CD4-positive, alpha-beta T cell (primary cell): ENCODE data around the gene RIN3. TPM values are rescaled to one million over a fixed set of nuclear protein-coding genes. Genes with fewer than 3 reads are reported as not detected.
A peak's percentile ranks its signal among the peaks of the same experiment; 100 is the strongest.

Source experiments
- ATAC-seq: fragments of 200-7000 bp; cut with Tn5 transposase; one replicate; pipeline ENCODE4 v1.10.0; 2022; ENCODE audit warnings: mild to moderate bottlenecking; ENCODE audit not compliant: poor library complexity
- CTCF ChIA-PET: fragments of 350-600 bp; sonication (Branson Sonifier 250); formaldehyde crosslinking; loops from one replicate; lab custom pipeline; 2021; ENCODE audit warnings: antibody characterized with exemption, inconsistent platforms; lab: Charles Lee
- POLR2A ChIA-PET: fragments of 350-600 bp; sonication (Branson Sonifier 250); formaldehyde crosslinking; loops from one replicate; lab custom pipeline; 2021; ENCODE audit warnings: antibody characterized with exemption, inconsistent platforms; lab: Charles Lee
- DNase-seq, 14 experiments: peaks; one replicate each; pipeline ENCODE4 v3.0.0-alpha.2; 2013 to 2020; ENCODE audit warnings: mixed read lengths in 2 of 14
- H3K27ac ChIP-seq, 2 donors: one replicate each; pipeline versions ENCODE4 v1.5.1 to v1.7.0; 2013; ENCODE audit warnings: low read length in 2 of 2, low read depth in 1 of 2, mild to moderate bottlenecking in 1 of 2
- H3K27me3 ChIP-seq, 2 experiments: 1 replicate in 1 of 2; 2 replicates in 1 of 2; pipeline versions ENCODE4 v1.6.1 to v1.7.0; 2013; ENCODE audit warnings: low read length in 2 of 2, control low read depth in 1 of 2, mild to moderate bottlenecking in 1 of 2, moderate library complexity in 1 of 2; ENCODE audit not compliant: insufficient read depth in 2 of 2, control insufficient read depth in 1 of 2
- H3K36me3 ChIP-seq: one replicate; pipeline ENCODE4 v1.6.1; 2013; ENCODE audit warnings: low read length, control low read depth; ENCODE audit not compliant: insufficient read depth
- H3K4me1 ChIP-seq: one replicate; pipeline ENCODE4 v1.6.1; 2013; ENCODE audit warnings: low read length, control low read depth; ENCODE audit not compliant: insufficient read depth
- H3K4me3 ChIP-seq: one replicate; pipeline ENCODE4 v1.5.1; 2013; ENCODE audit warnings: mild to moderate bottlenecking, low read length, moderate library complexity
- H3K9me3 ChIP-seq, 2 experiments: 1 replicate in 1 of 2; 2 replicates in 1 of 2; pipeline versions ENCODE4 v1.6.1 to v1.7.0; 2013; ENCODE audit warnings: low read length in 2 of 2, mild to moderate bottlenecking in 2 of 2, control low read depth in 1 of 2, moderate library complexity in 1 of 2; ENCODE audit not compliant: control insufficient read depth in 1 of 2, insufficient read depth in 1 of 2
- H3K27ac Mint-ChIP-seq: one replicate; pipeline ENCODE4 v1.8.0; 2020; ENCODE audit warnings: mixed read lengths
- H3K27me3 Mint-ChIP-seq: one replicate; pipeline ENCODE4 v1.8.0; 2021; ENCODE audit warnings: mixed read lengths
- H3K36me3 Mint-ChIP-seq: one replicate; pipeline ENCODE4 v1.8.0; 2021; ENCODE audit warnings: low read depth, mixed read lengths
- H3K4me1 Mint-ChIP-seq: one replicate; pipeline ENCODE4 v1.8.0; 2021; ENCODE audit warnings: low read depth, mixed read lengths
- H3K4me3 Mint-ChIP-seq: one replicate; pipeline ENCODE4 v1.8.0; 2020; ENCODE audit warnings: mild to moderate bottlenecking, mixed read lengths
- H3K9me3 Mint-ChIP-seq: one replicate; pipeline ENCODE4 v1.8.0; 2020; ENCODE audit warnings: mixed read lengths
- intact Hi-C, 2 experiments: fragments of 100-400 bp; cut with DNase I in 1 of 2; cut with micrococcal nuclease in 1 of 2; formaldehyde crosslinking; loops; one replicate each; pipeline versions ENCODE4 v1.15.1 to v1.9.0; 2023 to 2025; cut with DNase I, micrococcal nuclease
- total RNA-seq, 174 experiments: library from RNA in 2 of 174; stranded (reverse) in 2 of 174; gene quantifications; one replicate each; pipeline ENCODE4 v1.2.3 and lab custom pipeline; 2021 to 2026
- TF ChIP-seq, protein P1 (sequence below): fragments of 200-600 bp; IDR thresholded peaks from one replicate; pipeline ENCODE4 v1.8.0; 2022; ENCODE audit warnings: antibody characterized with exemption, mild to moderate bottlenecking

RIN3 gene
- total RNA-seq, 2 experiments from 2014 or later = 67.9 to 72.2 TPM

DNA sequence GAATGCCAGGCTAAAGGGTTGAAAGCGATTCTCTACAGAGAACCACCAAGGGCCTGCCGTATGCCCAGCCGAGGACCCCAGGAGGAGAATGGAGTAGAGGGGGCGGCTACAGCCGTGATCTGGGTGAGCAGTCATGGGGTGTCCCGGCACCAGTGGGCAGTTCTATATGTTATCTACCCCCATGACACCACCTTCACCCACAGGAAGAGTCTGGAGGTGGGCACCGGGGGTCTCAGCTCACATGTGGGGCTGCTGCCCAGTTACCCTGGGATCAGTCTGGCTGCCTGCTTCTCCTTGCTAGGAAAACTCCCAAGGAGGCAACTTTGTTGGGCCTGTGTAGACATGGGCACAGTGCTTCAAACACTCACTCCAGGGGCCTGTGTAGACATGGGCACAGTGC is 135.5 kb downstream of the RIN3 start:
- H3K4me1 ChIP-seq = peaks cover 90% of the 10 kb centered on the region
- POLR2A ChIA-PET = no interaction called here
- no peaks in the 10 kb centered on the region for H3K27me3 ChIP-seq
- no peak for DNase-seq
- peaks cover 0 to 5% of the 10 kb centered on the region in 2 experiments for H3K9me3 ChIP-seq
- no peaks in the 10 kb centered on the region for H3K9me3 Mint-ChIP-seq
- H3K27me3 Mint-ChIP-seq = no peaks in the 10 kb centered on the region
- CTCF ChIA-PET = no interaction called here
- no peak for ATAC-seq
- H3K27ac Mint-ChIP-seq = peak overlapping the region; percentile 97
- H3K27ac ChIP-seq = peak overlapping the region; percentile 90 to 92
- H3K36me3 ChIP-seq = no peaks in the 10 kb centered on the region
- H3K36me3 Mint-ChIP-seq = peaks cover 22% of the 10 kb centered on the region
- H3K4me3 ChIP-seq = no peak overlapping the region
- intact Hi-C loops = no loop called here
- TF ChIP-seq, protein P1, sequence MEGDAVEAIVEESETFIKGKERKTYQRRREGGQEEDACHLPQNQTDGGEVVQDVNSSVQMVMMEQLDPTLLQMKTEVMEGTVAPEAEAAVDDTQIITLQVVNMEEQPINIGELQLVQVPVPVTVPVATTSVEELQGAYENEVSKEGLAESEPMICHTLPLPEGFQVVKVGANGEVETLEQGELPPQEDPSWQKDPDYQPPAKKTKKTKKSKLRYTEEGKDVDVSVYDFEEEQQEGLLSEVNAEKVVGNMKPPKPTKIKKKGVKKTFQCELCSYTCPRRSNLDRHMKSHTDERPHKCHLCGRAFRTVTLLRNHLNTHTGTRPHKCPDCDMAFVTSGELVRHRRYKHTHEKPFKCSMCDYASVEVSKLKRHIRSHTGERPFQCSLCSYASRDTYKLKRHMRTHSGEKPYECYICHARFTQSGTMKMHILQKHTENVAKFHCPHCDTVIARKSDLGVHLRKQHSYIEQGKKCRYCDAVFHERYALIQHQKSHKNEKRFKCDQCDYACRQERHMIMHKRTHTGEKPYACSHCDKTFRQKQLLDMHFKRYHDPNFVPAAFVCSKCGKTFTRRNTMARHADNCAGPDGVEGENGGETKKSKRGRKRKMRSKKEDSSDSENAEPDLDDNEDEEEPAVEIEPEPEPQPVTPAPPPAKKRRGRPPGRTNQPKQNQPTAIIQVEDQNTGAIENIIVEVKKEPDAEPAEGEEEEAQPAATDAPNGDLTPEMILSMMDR = no peak
- peaks cover 75% of the 10 kb centered on the region for H3K4me1 Mint-ChIP-seq
- peak overlapping the region; percentile 99 for H3K4me3 Mint-ChIP-seq

DNA sequence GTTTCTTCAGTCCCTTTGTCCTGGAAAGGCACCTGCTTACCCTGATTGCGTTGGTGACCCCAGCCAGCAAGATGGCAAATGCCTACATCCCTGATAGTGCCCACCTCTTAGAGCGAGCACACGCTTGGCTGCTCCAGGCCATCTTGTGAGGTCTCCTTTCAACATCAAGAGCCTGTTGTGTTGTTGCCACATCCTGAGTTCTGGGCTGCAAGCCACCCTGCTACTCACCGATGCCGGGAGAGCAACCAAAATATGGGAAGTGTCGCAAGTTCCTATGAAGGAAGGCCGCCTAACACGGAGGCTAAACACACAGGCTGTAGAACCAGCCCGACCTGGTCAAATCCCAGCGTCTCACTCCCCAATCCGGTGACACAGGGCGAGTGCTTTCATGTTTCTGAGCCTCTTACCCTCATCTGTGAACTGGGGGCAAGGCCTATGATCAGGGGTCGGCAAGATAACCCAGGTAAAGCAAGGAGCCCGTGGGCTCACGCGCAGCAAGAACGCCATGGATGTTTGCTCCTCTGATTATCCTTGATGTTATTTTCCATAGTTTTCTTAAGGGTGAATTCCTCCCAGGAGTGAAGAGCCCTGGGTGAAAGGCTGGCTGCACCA is 136.5 kb downstream of the RIN3 start:
- H3K4me1 ChIP-seq = peaks cover 93% of the 10 kb centered on the region
- ATAC-seq (no peak), DNase-seq (peak in 4 of 14 experiments; percentile 44 to 72 (median 56))
- peak overlapping the region; percentile 90 to 92 for H3K27ac ChIP-seq
- peaks cover 76% of the 10 kb centered on the region for H3K4me1 Mint-ChIP-seq
- peak overlapping the region; percentile 99 for H3K4me3 Mint-ChIP-seq
- H3K27me3 Mint-ChIP-seq = no peaks in the 10 kb centered on the region
- no peak overlapping the region for H3K4me3 ChIP-seq
- no peaks in the 10 kb centered on the region for H3K36me3 ChIP-seq
- ChIA-PET POLR2A (interaction anchor here (1.2 to 5.6 kb wide), 7 partner anchors 19 to 115 kb away, joined by 4 to 154 read pairs (median 9); no protein-coding TSS in a partner anchor), CTCF (interaction anchor here (1.8 kb wide), 1 partner anchor 36 kb away, joined by 14 read pairs; no protein-coding TSS in a partner anchor)
- no peaks in the 10 kb centered on the region for H3K27me3 ChIP-seq
- peaks cover 30% of the 10 kb centered on the region for H3K36me3 Mint-ChIP-seq
- peaks cover 0 to 1% of the 10 kb centered on the region in 2 experiments for H3K9me3 ChIP-seq
- H3K27ac Mint-ChIP-seq = peak overlapping the region; percentile 97
- TF ChIP-seq, protein P1 = no peak
- no peaks in the 10 kb centered on the region for H3K9me3 Mint-ChIP-seq
- intact Hi-C loops = loop anchor here (2.0 to 10.0 kb wide), 3 partner anchors 37 to 105 kb away; no protein-coding TSS in a partner anchor

DNA sequence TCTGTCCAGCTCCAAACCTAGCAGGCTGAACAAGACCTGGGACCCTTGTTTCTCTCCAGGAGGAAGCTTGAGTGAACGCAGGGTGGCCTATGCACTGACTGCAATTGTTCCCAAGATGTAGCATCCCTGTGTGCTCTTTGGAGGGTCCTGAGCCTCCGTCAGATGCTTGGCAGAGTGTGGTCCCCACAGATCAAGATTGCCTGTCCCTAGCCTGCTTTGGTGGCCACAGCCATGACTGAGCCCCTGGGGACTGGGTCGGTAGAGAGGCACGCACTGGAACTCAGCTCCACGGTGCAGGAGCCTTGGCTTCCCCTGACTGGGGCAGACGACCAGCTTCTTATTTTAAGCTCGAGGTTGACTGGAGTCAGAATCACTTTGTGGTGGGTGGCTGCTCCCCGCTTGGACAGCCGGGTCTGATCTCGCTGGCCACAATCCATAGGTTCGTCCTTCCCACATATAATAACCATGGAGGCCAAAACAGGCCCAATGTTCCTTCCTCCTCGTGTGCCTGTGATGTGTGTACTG is 137.1 kb downstream of the RIN3 start:
- Mint-ChIP-seq H3K27ac (peak overlapping the region; percentile 97), H3K27me3 (no peaks in the 10 kb centered on the region)
- DNase-seq = no peak

More for the DNA sequence above, 137.1 kb downstream of the RIN3 start:
- H3K4me3 Mint-ChIP-seq = peak overlapping the region; percentile 99
- Histone ChIP-seq H3K27me3 (no peaks in the 10 kb centered on the region), H3K9me3 (no peaks in the 10 kb centered on the region), H3K4me1 (peaks cover 94% of the 10 kb centered on the region), H3K4me3 (peak overlapping the region; percentile 66), H3K27ac (peak overlapping the region; percentile 90 to 92), H3K36me3 (peaks cover 3% of the 10 kb centered on the region)
- ChIA-PET CTCF (interaction anchor here (1.8 kb wide), 1 partner anchor 37 kb away, joined by 14 read pairs; no protein-coding TSS in a partner anchor), POLR2A (interaction anchor here (0.5 to 5.6 kb wide), 21 partner anchors 9 to 1276 kb away, joined by 3 to 154 read pairs (median 5); no protein-coding TSS in a partner anchor)
- H3K4me1 Mint-ChIP-seq = peaks cover 76% of the 10 kb centered on the region
- no peaks in the 10 kb centered on the region for H3K9me3 Mint-ChIP-seq
- peaks cover 36% of the 10 kb centered on the region for H3K36me3 Mint-ChIP-seq
- intact Hi-C loops = loop anchor here (1.0 to 10.0 kb wide), 4 partner anchors 35 to 106 kb away; no protein-coding TSS in a partner anchor
- TF ChIP-seq, protein P1 = no peak
- ATAC-seq = no peak
